ENCODE measurements around the gene NTF3. TPM values are rescaled to one million over a fixed set of nuclear protein-coding genes. Genes with fewer than 3 reads are reported as not detected.

Gene NTF3
- total and polyA plus RNA-seq, 2 donors (not counting 1 experiment from before 2014, with no cell fraction given), result 5.9 to 12.5 TPM

- Histone ChIP-seq H3K9ac (ENCODE audit: insufficient read depth, low read length) (no peak overlapping the region), H3K9me3 (ENCODE audit: control insufficient read depth, insufficient read depth, low read depth, low read length) (no peaks in the 10 kb centered on the region), H4K20me1 (ENCODE audit: control insufficient read depth, extremely low read depth, insufficient read depth, low read length) (no peaks in the 10 kb centered on the region), H3K27me3 (ENCODE audit: control insufficient read depth, insufficient read depth, low read length) (no peaks in the 10 kb centered on the region), H3K4me3 (replicated peaks in 1 of 4; ENCODE audit: control extremely low read depth in 1 of 4, insufficient read depth in 1 of 4, low read depth in 3 of 4, low read length in 4 of 4) (no peak overlapping the region), H3K4me1 (ENCODE audit: control insufficient read depth, extremely low read depth, insufficient read depth, low read length) (no peaks in the 10 kb centered on the region), H3K36me3 (ENCODE audit: control insufficient read depth, insufficient read depth, low read length) (no peaks in the 10 kb centered on the region), H3K4me2 (ENCODE audit: extremely low read depth, insufficient read depth, low read length) (no peak overlapping the region), H3K27ac (ENCODE audit: insufficient read depth, low read length) (no peak overlapping the region), H2AFZ (ENCODE audit: low read length) (no peak overlapping the region), H3K79me2 (ENCODE audit: control insufficient read depth, insufficient read depth, low read length) (peaks cover 12% of the 10 kb centered on the region)
- TF ChIP-seq CTCF (conservative IDR thresholded peaks at IDR 0.05 in 1 of 2, IDR thresholded peaks at IDR 0.05 in 1 of 2; ENCODE audit: low read depth in 1 of 2, low read length in 2 of 2) (no peak), EZH2 (IDR thresholded peaks at IDR 0.05; ENCODE audit: low read length, missing control alignments) (no peak)
- no peak for DNase-seq (ENCODE audit: low read depth in 2 of 2)
Measured at GRCh38 chr12:5451251-5451650, 19.3 kb downstream of the NTF3 start.

- Histone ChIP-seq H3K4me3 (replicated peaks in 1 of 4; ENCODE audit: control extremely low read depth in 1 of 4, insufficient read depth in 1 of 4, low read depth in 3 of 4, low read length in 4 of 4) (no peak overlapping the region), H3K9ac (ENCODE audit: insufficient read depth, low read length) (no peak overlapping the region), H2AFZ (ENCODE audit: low read length) (no peak overlapping the region), H3K79me2 (ENCODE audit: control insufficient read depth, insufficient read depth, low read length) (peaks cover 10% of the 10 kb centered on the region), H3K27ac (ENCODE audit: insufficient read depth, low read length) (no peak overlapping the region), H4K20me1 (ENCODE audit: control insufficient read depth, extremely low read depth, insufficient read depth, low read length) (no peaks in the 10 kb centered on the region), H3K27me3 (ENCODE audit: control insufficient read depth, insufficient read depth, low read length) (no peaks in the 10 kb centered on the region), H3K36me3 (ENCODE audit: control insufficient read depth, insufficient read depth, low read length) (no peaks in the 10 kb centered on the region), H3K4me1 (ENCODE audit: control insufficient read depth, extremely low read depth, insufficient read depth, low read length) (peaks cover 8% of the 10 kb centered on the region), H3K9me3 (ENCODE audit: control insufficient read depth, insufficient read depth, low read depth, low read length) (no peaks in the 10 kb centered on the region), H3K4me2 (ENCODE audit: extremely low read depth, insufficient read depth, low read length) (no peak overlapping the region)
- DNase-seq (ENCODE audit: low read depth in 2 of 2), result no peak
- no peak for TF ChIP-seq CTCF (conservative IDR thresholded peaks at IDR 0.05 in 1 of 2, IDR thresholded peaks at IDR 0.05 in 1 of 2; ENCODE audit: low read depth in 1 of 2, low read length in 2 of 2)
- TF ChIP-seq EZH2 (IDR thresholded peaks at IDR 0.05; ENCODE audit: low read length, missing control alignments), result no peak
Measured at GRCh38 chr12:5452569-5452968, 20.7 kb downstream of the NTF3 start.

- no peak overlapping the region for H3K9ac ChIP-seq (ENCODE audit: insufficient read depth, low read length)
- no peak overlapping the region for H3K27ac ChIP-seq (ENCODE audit: insufficient read depth, low read length)
- no peaks in the 10 kb centered on the region for H3K9me3 ChIP-seq (ENCODE audit: control insufficient read depth, insufficient read depth, low read depth, low read length)
- no peak overlapping the region for H3K4me3 ChIP-seq (replicated peaks in 1 of 4; ENCODE audit: control extremely low read depth in 1 of 4, insufficient read depth in 1 of 4, low read depth in 3 of 4, low read length in 4 of 4)
- no peaks in the 10 kb centered on the region for H4K20me1 ChIP-seq (ENCODE audit: control insufficient read depth, extremely low read depth, insufficient read depth, low read length)
- H3K79me2 ChIP-seq (ENCODE audit: control insufficient read depth, insufficient read depth, low read length), result peaks cover 10% of the 10 kb centered on the region
- no peak overlapping the region for H3K4me2 ChIP-seq (ENCODE audit: extremely low read depth, insufficient read depth, low read length)
- DNase-seq (ENCODE audit: low read depth in 2 of 2), result no peak
- H2AFZ ChIP-seq (ENCODE audit: low read length), result no peak overlapping the region
- TF ChIP-seq CTCF (conservative IDR thresholded peaks at IDR 0.05 in 1 of 2, IDR thresholded peaks at IDR 0.05 in 1 of 2; ENCODE audit: low read depth in 1 of 2, low read length in 2 of 2) (no peak), EZH2 (IDR thresholded peaks at IDR 0.05; ENCODE audit: low read length, missing control alignments) (no peak)
- H3K36me3 ChIP-seq (ENCODE audit: control insufficient read depth, insufficient read depth, low read length), result no peaks in the 10 kb centered on the region
- H3K27me3 ChIP-seq (ENCODE audit: control insufficient read depth, insufficient read depth, low read length), result no peaks in the 10 kb centered on the region
- peaks cover 8% of the 10 kb centered on the region for H3K4me1 ChIP-seq (ENCODE audit: control insufficient read depth, extremely low read depth, insufficient read depth, low read length)
Measured at GRCh38 chr12:5453466-5453865, 21.6 kb downstream of the NTF3 start.
